ENCODE data around the gene UBE2QL1. TPM values are rescaled to one million over a fixed set of nuclear protein-coding genes. Genes with fewer than 3 reads are reported as not detected.

Gene UBE2QL1
- total RNA-seq, 1 experiment from 2014 or later = not detected

GRCh38 chr5:6473284-6473683 is 24.6 kb downstream of the UBE2QL1 start:
- CTCF ChIA-PET = no interaction called here
- no peak overlapping the region for H3K4me3 Mint-ChIP-seq (ENCODE audit: low read depth, unreplicated experiment)
- H3K9me3 Mint-ChIP-seq (ENCODE audit: low read depth, unreplicated experiment) = peaks cover 3% of the 10 kb centered on the region
- no peak overlapping the region for H3K27ac Mint-ChIP-seq (ENCODE audit: unreplicated experiment)
- peaks cover 61% of the 10 kb centered on the region for H3K27me3 Mint-ChIP-seq (ENCODE audit: unreplicated experiment)
- no peak for TF ChIP-seq CTCF (IDR thresholded peaks at IDR 0.05; ENCODE audit: unreplicated experiment)
- no TSS peak for BruUV-seq (replicated peaks)
- no peaks in the 10 kb centered on the region for H3K36me3 Mint-ChIP-seq (ENCODE audit: insufficient read depth, unreplicated experiment)
- intact Hi-C loops (cut with micrococcal nuclease; ENCODE audit: unreplicated experiment) = no loop called here
- DNase-seq = no peak
- H3K4me1 Mint-ChIP-seq (ENCODE audit: low read depth, unreplicated experiment) = no peaks in the 10 kb centered on the region

GRCh38 chr5:6475626-6476312 is 27.1 kb downstream of the UBE2QL1 start:
- H3K4me3 Mint-ChIP-seq (ENCODE audit: low read depth, unreplicated experiment) = no peak overlapping the region
- intact Hi-C loops (cut with micrococcal nuclease; ENCODE audit: unreplicated experiment) = no loop called here
- BruUV-seq (replicated peaks) = no TSS peak
- peaks cover 70% of the 10 kb centered on the region for H3K27me3 Mint-ChIP-seq (ENCODE audit: unreplicated experiment)
- no peak for DNase-seq
- H3K27ac Mint-ChIP-seq (ENCODE audit: unreplicated experiment) = no peak overlapping the region
- peaks cover 3% of the 10 kb centered on the region for H3K9me3 Mint-ChIP-seq (ENCODE audit: low read depth, unreplicated experiment)
- peaks cover 5% of the 10 kb centered on the region for H3K36me3 Mint-ChIP-seq (ENCODE audit: insufficient read depth, unreplicated experiment)
- H3K4me1 Mint-ChIP-seq (ENCODE audit: low read depth, unreplicated experiment) = no peaks in the 10 kb centered on the region
- TF ChIP-seq CTCF (IDR thresholded peaks at IDR 0.05; ENCODE audit: unreplicated experiment) = no peak
- CTCF ChIA-PET = no interaction called here

- intact Hi-C loops (cut with micrococcal nuclease; ENCODE audit: unreplicated experiment) = no loop called here
- peaks cover 64% of the 10 kb centered on the region for H3K27me3 Mint-ChIP-seq (ENCODE audit: unreplicated experiment)
Observed at GRCh38 chr5:6476313-6476661, 27.6 kb downstream of the UBE2QL1 start.

GRCh38 chr5:6478793-6479192 is 30.1 kb downstream of the UBE2QL1 start:
- peaks cover 47% of the 10 kb centered on the region for H3K27me3 Mint-ChIP-seq (ENCODE audit: unreplicated experiment)
- no TSS peak for BruUV-seq (replicated peaks)
- H3K9me3 Mint-ChIP-seq (ENCODE audit: low read depth, unreplicated experiment) = no peaks in the 10 kb centered on the region
- no peak overlapping the region for H3K4me3 Mint-ChIP-seq (ENCODE audit: low read depth, unreplicated experiment)
- no peak for TF ChIP-seq CTCF (IDR thresholded peaks at IDR 0.05; ENCODE audit: unreplicated experiment)
- DNase-seq = no peak
- CTCF ChIA-PET = interaction anchor here (1.0 kb wide), 1 partner anchor 9 kb away, joined by 5 read pairs; no protein-coding TSS in a partner anchor
- peaks cover 5% of the 10 kb centered on the region for H3K36me3 Mint-ChIP-seq (ENCODE audit: insufficient read depth, unreplicated experiment)
- H3K4me1 Mint-ChIP-seq (ENCODE audit: low read depth, unreplicated experiment) = no peaks in the 10 kb centered on the region
- intact Hi-C loops (cut with micrococcal nuclease; ENCODE audit: unreplicated experiment) = no loop called here
- H3K27ac Mint-ChIP-seq (ENCODE audit: unreplicated experiment) = no peak overlapping the region

More at GRCh38 chr5:6476313-6476661, 27.6 kb downstream of the UBE2QL1 start:
- no peak overlapping the region for H3K27ac Mint-ChIP-seq (ENCODE audit: unreplicated experiment)
- H3K9me3 Mint-ChIP-seq (ENCODE audit: low read depth, unreplicated experiment) = peaks cover 3% of the 10 kb centered on the region
- no peak overlapping the region for H3K4me3 Mint-ChIP-seq (ENCODE audit: low read depth, unreplicated experiment)
- H3K36me3 Mint-ChIP-seq (ENCODE audit: insufficient read depth, unreplicated experiment) = peaks cover 5% of the 10 kb centered on the region
- BruUV-seq (replicated peaks) = no TSS peak
- CTCF ChIA-PET = no interaction called here
- no peak for TF ChIP-seq CTCF (IDR thresholded peaks at IDR 0.05; ENCODE audit: unreplicated experiment)
- DNase-seq = no peak
- no peaks in the 10 kb centered on the region for H3K4me1 Mint-ChIP-seq (ENCODE audit: low read depth, unreplicated experiment)
